AG20443 (cell line): ENCODE measurements around the gene RBBP6.
"Not testable (repeated sequence)": the region's sequence is repeated elsewhere in the genome, so short reads cannot be mapped to it uniquely, and the experiment has no call there.

Experiments
- DNase-seq: peaks from one replicate; pipeline ENCODE4 v3.0.0; 2012; ENCODE audit warnings: low spot score, mixed read lengths

RBBP6 gene

GRCh38 chr16:24568392-24568791 lies 29.0 kb downstream of the RBBP6 start:
- DNase-seq: peak; percentile 9

GRCh38 chr16:24571096-24571495 lies 31.7 kb downstream of the RBBP6 start:
- no peak for DNase-seq

- no peak for DNase-seq
Measured at GRCh38 chr16:24572069-24572468, 32.7 kb downstream of the RBBP6 start.

- DNase-seq: no peak
Measured at GRCh38 chr16:24573141-24573540, 33.8 kb downstream of the RBBP6 start.

GRCh38 chr16:24574515-24575485 lies 35.4 kb downstream of the RBBP6 start:
- not testable (repeated sequence) for DNase-seq

- DNase-seq: not testable (repeated sequence)
Measured at GRCh38 chr16:24575791-24576190, 36.4 kb downstream of the RBBP6 start.

- DNase-seq: no peak
Measured at GRCh38 chr16:24577167-24577566, 37.8 kb downstream of the RBBP6 start.

- peak; percentile 62 for DNase-seq
Measured at GRCh38 chr16:24580665-24581064, 41.3 kb downstream of the RBBP6 start.

- no peak for DNase-seq
Measured at GRCh38 chr16:24583494-24583893, 44.1 kb downstream of the RBBP6 start.

- DNase-seq: no peak
Measured at GRCh38 chr16:24589997-24590396, 50.6 kb downstream of the RBBP6 start.

- no peak for DNase-seq
Measured at GRCh38 chr16:24598777-24599437, 59.5 kb downstream of the RBBP6 start.

- no peak for DNase-seq
Measured at GRCh38 chr16:24609417-24609739, 70.0 kb downstream of the RBBP6 start.

- peak; percentile 72 for DNase-seq
Measured at GRCh38 chr16:24609740-24610415, 70.5 kb downstream of the RBBP6 start.

- peak; percentile 73 for DNase-seq
Measured at GRCh38 chr16:24610416-24610755, 71.0 kb downstream of the RBBP6 start.

- DNase-seq: no peak
Measured at GRCh38 chr16:24611310-24611709, 71.9 kb downstream of the RBBP6 start.

- DNase-seq: no peak
Measured at GRCh38 chr16:24612656-24613055, 73.3 kb downstream of the RBBP6 start.

- DNase-seq: not testable (repeated sequence)
Measured at GRCh38 chr16:24613267-24613666, 73.9 kb downstream of the RBBP6 start.

GRCh38 chr16:24617502-24617901 lies 78.1 kb downstream of the RBBP6 start:
- no peak for DNase-seq
